ENCODE results near the gene TMEM119.
A peak's percentile ranks its signal among the peaks of the same experiment; 100 is the strongest.

GRCh38 chr12:108559748-108560147, 38.1 kb downstream of the TMEM119 start:
- TF ChIP-seq CTCF (IDR thresholded peaks at IDR 0.05 in 2 of 3, conservative IDR thresholded peaks at IDR 0.05 in 1 of 3; ENCODE audit: control insufficient read depth in 2 of 3, extremely low read depth in 1 of 3, insufficient read depth in 1 of 3, low read depth in 3 of 3, low read length in 3 of 3) (peak in 2 of 3 experiments; percentile 10 to 13; a peak in 1 of 6 replicates), REST (IDR thresholded peaks at IDR 0.05; ENCODE audit: low read depth, low read length) (no peak), RCOR1 (conservative IDR thresholded peaks at IDR 0.05; ENCODE audit: low read depth, low read length) (no peak), JUND (IDR thresholded peaks at IDR 0.05; ENCODE audit: low read depth, low read length) (no peak), BCLAF1 (IDR thresholded peaks at IDR 0.05) (no peak), ATF3 (IDR thresholded peaks at IDR 0.05; ENCODE audit: borderline replicate concordance, extremely low read depth, low read depth, low read length) (no peak), SP1 (IDR thresholded peaks at IDR 0.05; ENCODE audit: low read depth, low read length) (no peak)

Data from GM12878 (cell line).